ENCODE data around the gene RAD21L1.

Gene RAD21L1

GRCh38 chr20:1286267-1287024 lies 60.6 kb downstream of the RAD21L1 start:
- CTCF ChIA-PET: no interaction called here
- no peak for DNase-seq (ENCODE audit: low spot score)
- no peak for TF ChIP-seq CTCF (conservative IDR thresholded peaks at IDR 0.05; ENCODE audit: low read depth)
- POLR2A ChIA-PET (ENCODE audit: low non-redundant PET): no interaction called here
- H3K27ac ChIP-seq: no peak overlapping the region

DNA sequence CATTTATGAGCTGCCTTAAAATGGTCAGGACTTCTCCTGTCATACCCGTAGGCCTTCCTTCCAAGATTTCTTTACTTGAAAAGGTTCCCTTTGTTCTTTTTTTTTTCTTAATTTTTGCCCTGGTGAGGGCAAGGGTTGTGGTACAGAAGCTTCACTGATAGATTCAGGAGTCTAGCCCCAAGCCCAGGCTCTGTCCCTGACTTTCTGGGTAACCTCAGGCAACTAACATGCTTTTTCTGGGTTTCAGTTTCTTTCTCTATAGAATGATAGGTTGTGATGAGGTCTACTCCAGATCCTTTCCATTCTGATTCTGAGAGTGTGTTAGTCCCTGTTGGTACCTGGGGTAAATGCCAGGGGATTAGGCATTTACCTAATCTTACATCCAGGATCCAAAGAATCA lies 61.5 kb downstream of the RAD21L1 start:
- ChIA-PET CTCF (no interaction called here), POLR2A (ENCODE audit: low non-redundant PET) (no interaction called here)
- H3K27ac ChIP-seq: no peak overlapping the region
- no peak for TF ChIP-seq CTCF (conservative IDR thresholded peaks at IDR 0.05; ENCODE audit: low read depth)
- no peak for DNase-seq (ENCODE audit: low spot score)

DNA sequence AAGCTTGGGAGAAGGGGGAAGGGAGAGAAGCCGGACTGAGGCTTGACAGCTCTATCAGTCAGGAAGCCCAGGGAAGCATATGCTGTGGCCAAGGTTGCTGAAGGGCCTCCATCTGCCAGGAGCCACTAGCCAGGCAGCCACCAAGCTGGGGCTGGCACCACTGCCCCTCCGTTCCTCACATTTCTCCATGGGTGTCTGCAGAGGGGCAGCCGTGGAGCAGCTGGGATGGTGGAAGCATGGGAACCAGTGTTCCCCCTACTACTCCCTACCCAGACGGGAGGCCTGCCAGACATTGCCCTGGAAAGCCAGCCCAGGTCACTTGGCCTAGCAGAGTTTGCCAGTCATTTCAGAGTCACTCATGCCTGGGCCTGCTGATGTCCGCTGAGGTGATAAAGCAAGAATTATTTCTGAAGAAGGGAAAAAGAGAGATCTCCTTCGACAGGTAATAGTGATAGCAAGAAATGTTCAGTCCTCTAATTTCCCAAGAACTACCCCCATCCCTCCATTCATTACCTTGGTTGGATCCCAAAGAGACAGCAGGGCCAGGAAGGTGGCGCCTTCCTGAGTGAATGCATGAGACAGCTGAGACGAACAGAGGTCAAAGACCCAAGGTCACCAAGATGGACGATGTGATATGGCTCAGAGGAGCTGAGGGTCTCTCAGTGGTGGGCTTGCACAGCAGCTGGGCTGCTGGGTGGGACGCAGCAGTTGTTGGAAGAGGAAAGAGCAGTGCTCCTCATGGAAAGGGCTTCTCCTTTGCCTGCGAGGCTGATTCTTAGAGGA lies 62.1 kb downstream of the RAD21L1 start:
- no peak for DNase-seq (ENCODE audit: low spot score)
- no peak for TF ChIP-seq CTCF (conservative IDR thresholded peaks at IDR 0.05; ENCODE audit: low read depth)
- no peak overlapping the region for H3K27ac ChIP-seq
- ChIA-PET CTCF (no interaction called here), POLR2A (ENCODE audit: low non-redundant PET) (no interaction called here)

GRCh38 chr20:1291191-1291741 lies 65.4 kb downstream of the RAD21L1 start:
- CTCF ChIA-PET: interaction anchor here (0.6 kb wide), 1 partner anchor 1106 kb away, joined by 3 read pairs; no protein-coding TSS in a partner anchor
- POLR2A ChIA-PET (ENCODE audit: low non-redundant PET): no interaction called here
- no peak for TF ChIP-seq CTCF (conservative IDR thresholded peaks at IDR 0.05; ENCODE audit: low read depth)
- no peak for DNase-seq (ENCODE audit: low spot score)
- no peak overlapping the region for H3K27ac ChIP-seq

GRCh38 chr20:1292620-1293019 lies 66.8 kb downstream of the RAD21L1 start:
- POLR2A ChIA-PET (ENCODE audit: low non-redundant PET): no interaction called here
- no peak for TF ChIP-seq CTCF (conservative IDR thresholded peaks at IDR 0.05; ENCODE audit: low read depth)
- DNase-seq (ENCODE audit: low spot score): no peak
- CTCF ChIA-PET: interaction anchor here (0.5 kb wide), 1 partner anchor 31 kb away, joined by 6 read pairs; no protein-coding TSS in a partner anchor
- H3K27ac ChIP-seq: no peak overlapping the region

DNA sequence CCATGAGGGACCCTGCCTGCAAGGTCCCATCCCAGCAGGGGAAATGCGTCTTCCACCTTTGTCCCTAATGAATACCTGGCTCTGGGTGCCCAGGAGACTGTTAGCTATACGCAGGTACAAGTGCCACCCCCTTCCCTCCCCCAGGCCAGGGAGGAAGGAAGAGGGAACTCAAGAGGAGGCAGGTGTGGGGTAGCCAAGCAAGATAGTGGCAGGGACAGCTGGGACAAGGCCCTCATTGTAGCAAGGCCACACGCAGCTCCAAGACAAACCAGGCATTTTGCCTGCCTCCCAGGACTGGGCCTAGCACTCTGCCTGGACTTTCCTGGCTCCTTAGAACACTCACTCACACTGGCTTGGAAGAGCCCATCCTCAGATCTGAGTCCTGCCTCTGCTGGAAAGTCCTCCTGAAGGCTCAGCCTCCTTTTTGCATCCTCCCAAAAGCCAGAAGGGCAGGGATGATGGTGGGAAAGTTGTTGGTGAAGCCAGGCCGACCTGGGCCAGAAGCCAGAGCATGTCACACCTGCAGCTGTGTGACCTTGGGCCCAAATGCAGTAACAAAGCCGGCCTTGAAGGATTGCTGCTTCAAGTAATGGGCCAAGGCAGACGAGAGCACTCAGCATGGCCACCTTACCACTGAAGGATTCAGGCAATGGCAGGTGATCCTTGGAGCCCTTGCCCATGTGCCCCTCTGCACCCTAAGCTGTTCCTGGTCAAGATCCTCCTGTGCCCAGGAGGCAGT lies 68.0 kb downstream of the RAD21L1 start:
- POLR2A ChIA-PET (ENCODE audit: low non-redundant PET): no interaction called here

More for the DNA sequence above, 68.0 kb downstream of the RAD21L1 start:
- no peak for TF ChIP-seq CTCF (conservative IDR thresholded peaks at IDR 0.05; ENCODE audit: low read depth)
- DNase-seq (ENCODE audit: low spot score): no peak
- CTCF ChIA-PET: no interaction called here
- no peak overlapping the region for H3K27ac ChIP-seq

Measured in RWPE1 (cell line).